HG03378 (cell line): ENCODE results near the gene CLCNKB.
"Not testable (repeated sequence)": the region's sequence is repeated elsewhere in the genome, so short reads cannot be mapped to it uniquely, and the experiment has no call there.

Experiments
- ATAC-seq: cut with Tn5 transposase; IDR thresholded peaks from one replicate; pipeline ENCODE4 v1.9.1; 2021; ENCODE audit warnings: mild to moderate bottlenecking, moderate library complexity; ENCODE audit not compliant: unreplicated experiment

The CLCNKB gene

DNA sequence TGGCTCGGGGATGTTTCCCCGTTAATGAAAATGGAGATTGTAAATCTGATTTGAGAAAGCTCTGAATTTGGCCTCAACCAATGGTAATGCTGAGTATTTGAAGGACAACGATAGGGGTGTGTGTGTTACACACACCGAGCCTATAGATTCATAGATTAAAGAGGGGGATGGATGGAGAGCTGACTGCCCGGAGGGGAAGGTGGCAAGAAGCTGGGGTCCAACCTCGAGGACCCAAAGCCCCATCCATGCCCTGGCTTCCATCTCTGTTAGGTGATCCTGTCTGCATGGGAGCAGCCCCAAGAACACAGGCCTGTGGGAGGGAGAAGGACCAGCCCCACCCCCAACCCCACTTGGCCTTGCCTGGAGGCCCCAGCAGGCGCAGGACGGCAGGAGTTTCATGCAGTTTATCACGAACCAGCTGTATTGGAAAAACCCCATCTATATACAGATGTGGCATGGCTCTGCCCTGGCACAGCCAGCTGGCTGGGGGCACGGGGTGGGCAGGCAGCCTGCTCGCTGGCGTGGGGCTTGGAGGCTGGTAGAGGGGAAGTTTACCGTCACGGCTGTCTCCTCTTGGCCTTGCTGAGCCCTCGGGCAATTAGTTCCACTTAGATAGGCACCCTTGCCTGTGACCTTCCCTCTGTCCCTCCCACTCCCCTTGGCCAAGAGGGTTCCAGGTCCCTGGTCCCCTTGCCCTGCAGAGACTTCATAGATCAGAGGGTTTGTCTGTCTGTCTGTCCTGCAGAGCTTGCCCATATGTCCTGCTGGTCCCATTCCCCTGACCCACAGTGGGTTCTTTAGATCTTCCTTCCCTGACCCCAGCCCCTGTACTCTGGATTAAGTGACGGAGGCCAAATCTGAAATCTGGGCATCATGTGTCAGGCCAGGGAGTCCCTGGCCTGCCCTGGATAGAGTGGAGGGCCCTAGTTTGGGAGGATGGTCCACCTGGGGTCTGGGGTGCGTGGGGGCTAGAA, 28.8 kb upstream of the CLCNKB start:
- no peak for ATAC-seq

GRCh38 chr1:16015491-16015890, 28.1 kb upstream of the CLCNKB start:
- no peak for ATAC-seq

- ATAC-seq, result no peak
Observed at GRCh38 chr1:16015960-16016901, 27.4 kb upstream of the CLCNKB start.

DNA sequence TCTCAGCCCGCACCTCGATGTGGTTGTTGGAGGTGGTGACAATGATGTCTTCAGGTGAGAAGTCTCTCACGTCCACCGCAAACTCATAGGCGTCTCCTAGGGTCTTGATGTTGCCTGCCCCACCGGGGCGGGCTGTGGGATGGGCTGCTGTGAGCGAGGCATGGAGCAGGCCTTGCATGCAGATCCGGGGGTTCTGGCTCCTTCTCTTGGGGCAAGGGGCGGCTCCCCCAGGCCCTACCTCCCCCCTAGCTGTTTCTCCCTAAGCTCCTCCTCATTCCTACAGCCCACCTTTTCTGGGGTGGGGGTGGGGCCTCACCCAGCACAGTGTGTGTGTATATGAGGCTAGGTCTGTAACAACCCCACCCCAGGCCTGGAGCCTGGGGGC, 26.5 kb upstream of the CLCNKB start:
- no peak for ATAC-seq

DNA sequence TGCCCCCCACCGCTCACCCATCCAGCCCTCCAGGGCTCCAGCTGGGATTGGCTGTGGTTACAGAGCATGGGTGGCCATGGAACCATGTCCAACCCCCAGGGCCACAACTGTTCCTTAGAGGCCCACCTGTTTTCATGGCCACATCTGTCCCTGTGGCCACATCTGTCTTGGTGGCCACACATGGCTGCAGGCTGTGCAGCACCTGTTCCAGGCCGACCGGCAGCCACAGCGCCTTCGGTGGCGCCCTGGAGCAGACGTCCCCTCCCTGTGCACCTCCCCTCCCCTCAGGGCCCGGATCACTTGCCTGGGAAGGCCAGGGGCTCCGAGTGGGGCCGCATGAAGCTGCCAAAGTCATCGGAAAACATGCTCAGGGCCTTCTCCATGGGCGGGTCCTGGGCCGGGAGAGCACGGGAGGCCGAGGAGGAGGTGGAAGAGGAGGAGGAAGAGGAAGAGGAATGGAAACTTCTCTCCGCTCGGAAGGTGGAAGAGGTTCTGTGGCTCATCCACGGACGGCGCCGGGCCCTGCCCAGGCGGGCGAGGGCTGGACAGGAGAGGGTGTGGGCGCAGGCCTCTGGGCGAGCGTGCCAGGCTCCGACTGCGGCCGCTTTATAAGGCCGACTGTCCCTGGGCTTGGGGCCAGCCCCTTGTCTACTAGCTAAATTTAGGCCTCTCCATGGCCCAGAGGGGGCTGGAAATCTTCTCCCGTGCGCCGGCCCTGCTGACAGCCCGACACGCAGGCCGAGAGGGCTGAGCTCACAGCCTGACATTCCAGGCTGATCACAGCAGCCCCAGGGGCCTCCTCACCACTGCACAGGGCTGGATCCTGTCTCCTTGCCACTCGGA, 25.9 kb upstream of the CLCNKB start, which contains the start of gene HSPB7:
HSPB7 (minus strand) TSS at position 583 of the 843 bp plus-strand sequence; CDS start at position 503, 80 bp downstream.
- no peak for ATAC-seq

DNA sequence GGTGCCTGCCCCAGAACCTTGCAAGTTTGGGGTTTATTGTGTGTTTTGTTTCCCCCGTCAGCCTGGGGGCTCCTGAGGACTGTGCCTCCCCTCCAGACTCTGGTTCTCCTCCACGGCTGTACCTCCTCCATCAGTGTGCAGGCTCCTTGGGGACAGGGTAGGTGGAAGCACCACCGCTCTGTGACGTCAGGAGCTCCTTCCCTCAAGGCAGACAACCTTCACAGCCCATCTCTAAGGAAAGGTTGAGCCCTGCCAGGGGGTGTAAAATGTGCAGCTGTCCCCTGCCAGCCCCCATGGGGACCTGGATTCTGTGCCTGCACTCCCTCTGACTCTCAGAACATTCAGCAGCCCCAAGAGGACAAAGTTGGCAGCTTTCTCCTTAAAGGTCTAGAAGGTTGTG, 25.3 kb upstream of the CLCNKB start:
- no peak for ATAC-seq

DNA sequence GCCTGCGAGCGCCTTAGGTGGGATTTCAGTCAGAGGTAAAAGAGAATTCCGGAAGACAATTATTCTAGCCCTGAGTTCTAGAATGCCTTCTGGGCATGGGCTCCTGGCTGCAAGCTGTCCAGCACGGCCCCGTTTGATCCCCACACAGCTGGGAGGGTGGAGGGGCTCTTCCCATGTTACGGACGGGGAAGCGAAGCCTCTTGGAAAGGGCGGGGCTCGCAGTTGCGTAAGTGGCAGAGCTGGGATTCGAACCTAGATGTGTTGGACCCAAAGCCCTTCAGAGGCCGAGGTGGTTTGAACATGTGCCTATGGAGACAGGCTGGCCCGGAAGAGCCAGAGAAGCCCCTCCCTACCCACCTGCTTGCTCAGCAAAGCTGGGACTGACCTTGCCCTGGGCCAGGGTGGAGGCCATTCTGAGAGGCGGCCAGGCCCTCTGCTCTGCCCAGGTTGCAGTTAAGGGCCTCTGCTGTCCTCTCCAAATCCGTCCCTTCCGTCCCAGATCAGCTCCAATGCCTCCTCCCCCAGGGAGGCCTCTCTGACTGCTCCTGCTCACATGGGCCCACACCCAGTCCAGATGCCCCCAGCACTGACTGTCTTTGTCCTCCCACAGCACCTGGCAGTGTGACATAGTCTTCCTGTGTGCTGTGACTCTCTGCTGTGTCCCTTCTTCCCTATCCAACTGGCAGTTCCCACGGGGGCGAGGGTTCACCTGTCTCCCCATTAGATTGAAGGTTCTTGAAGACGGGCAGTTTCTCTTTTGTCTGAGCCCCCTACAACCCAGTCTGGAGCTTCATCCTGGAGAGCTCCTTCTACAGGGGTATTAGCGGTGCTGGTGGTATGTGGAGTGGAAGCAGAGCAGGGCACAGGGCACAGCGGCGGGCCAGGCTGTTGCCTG, 24.6 kb upstream of the CLCNKB start:
- no peak for ATAC-seq

DNA sequence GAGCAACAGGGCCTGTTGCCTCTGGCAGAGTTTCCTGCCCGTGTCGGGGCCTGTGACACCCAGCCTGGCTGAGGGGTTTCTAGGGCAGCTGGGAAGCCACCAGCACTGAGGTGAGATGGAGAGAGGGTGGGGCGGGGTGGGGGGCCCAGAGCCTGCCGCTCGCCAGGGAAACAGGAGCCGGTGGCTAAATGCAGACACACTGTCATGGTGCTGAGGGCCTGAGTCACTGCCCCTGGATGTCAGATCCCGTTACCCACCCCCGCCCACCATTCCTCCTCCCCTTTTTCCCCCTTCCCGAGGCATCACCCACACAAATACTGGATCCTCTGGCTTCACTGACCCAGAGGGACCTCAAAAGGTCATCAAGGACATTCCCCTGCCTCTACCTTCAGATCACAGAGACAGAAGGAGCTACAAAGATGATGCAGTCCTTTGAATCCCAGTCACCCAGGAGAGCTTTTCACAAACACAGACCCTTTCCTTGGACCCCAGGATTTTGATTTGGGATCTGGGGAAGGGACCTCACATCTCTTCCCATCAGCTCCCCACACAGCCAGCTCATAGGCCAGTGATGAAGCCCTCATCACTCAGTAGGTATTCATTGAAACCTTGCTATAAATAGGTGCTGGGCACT, 23.8 kb upstream of the CLCNKB start:
- ATAC-seq, result no peak

DNA sequence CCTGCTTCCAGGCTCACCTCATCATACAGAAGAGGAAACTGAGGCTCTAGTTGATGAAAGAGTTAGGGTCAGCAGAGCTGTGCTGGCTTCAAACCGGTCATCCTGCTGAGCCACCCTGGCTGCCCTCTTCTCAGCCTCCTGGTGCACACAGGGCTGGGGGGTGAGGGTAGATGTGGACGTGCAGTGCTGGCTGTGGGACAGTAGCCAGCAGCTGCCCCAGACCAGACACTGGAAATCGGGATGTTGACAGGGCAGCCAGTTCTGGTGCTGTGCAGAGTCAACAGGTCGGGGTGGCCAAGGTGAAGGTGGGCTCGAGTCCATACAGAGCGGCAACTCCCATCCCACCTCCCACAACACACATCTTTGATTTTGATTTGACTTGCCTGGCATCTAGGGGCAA, 23.3 kb upstream of the CLCNKB start:
- ATAC-seq, result no peak

DNA sequence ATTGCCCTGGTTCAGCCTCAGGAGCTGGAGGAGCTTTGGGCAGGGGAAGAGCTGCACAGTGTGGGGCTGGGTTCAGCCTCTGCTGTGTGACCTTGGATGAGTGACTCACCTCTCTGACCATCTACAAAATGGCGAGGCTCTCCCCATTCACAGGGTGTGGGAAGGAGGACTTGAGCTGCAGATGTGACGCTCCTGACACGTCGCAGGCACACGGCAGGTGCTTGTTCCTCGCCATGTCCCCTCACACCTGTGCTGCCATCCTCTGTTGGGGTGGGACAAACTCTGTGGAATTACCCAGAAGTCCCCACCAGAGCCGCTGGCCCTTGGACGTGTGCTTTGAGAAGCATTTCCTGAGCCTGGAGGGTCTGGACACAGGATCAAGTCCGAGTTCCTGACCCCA, 22.7 kb upstream of the CLCNKB start:
- not testable (repeated sequence) for ATAC-seq

GRCh38 chr1:16021681-16022080, 21.9 kb upstream of the CLCNKB start, which contains the start of gene CLCNKA:
Gene CLCNKA, plus strand, starts transcription at chr1:16022036. Its CDS starts 584 bp downstream, at chr1:16022620.
- no peak for ATAC-seq

DNA sequence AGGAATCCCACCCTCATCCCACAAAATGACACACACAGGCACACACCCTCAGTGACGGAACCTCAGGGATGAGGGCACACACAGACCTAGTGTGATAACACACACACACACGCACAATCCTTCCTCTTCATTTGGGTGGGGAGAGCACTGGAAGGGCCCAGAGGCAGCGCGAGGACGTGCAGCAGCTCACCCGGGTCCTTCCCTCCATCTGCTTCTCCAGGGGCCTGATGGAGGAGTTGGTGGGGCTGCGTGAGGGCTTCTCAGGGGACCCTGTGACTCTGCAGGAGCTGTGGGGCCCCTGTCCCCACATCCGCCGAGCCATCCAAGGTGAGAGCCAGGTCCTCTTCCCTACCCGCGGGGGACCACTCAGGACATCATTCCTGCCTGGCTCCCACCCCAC, 21.2 kb upstream of the CLCNKB start:
- ATAC-seq, result no peak

DNA sequence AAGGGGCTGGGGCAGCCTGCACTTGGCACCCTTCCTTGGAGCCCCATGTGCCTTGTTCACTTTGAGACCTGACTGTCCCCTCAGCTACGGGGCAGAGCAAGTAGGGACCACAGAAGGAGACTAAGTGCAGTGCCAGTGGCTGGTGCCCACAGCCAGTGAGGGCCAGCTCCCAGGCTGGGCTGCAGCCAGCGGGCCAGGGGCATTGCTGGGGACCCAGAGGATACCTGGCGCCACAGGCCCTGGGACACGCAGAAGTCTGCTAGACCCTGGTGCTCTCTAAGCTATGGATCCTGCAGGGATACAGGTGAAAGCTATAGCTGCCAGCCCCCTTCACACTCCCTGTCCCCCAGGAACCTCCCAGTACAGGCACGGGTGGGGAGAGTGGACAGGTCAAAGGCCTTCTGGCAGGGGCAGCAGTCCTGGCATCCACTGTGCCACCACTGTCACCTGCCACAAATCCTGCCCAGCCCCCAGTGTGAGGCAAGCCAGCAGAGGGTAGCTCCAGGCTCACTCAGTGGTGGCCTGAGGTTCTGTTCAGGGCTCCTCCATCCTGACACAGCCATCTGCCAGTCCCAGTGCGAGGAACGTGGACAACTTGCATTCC, 20.4 kb upstream of the CLCNKB start:
- ATAC-seq, result no peak

DNA sequence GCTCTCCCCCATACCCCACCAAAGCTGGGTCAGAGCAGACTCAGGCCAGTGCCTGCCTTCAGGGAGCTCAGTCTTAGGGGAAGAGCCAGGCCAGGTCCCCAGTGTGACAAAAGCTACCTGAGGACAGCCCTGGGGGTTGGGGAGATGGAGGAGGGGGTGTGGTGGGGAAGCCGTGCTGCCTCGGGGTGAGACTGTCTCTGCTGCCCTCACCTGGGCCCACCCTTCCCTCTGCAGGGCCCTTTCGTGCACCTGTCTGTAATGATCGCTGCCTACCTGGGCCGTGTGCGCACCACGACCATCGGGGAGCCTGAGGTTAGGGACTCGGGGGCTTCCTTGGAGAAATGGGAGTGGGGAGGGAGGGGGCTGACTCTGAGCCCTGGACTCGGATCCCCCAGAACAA, 17.3 kb upstream of the CLCNKB start:
- ATAC-seq, result not testable (repeated sequence)

DNA sequence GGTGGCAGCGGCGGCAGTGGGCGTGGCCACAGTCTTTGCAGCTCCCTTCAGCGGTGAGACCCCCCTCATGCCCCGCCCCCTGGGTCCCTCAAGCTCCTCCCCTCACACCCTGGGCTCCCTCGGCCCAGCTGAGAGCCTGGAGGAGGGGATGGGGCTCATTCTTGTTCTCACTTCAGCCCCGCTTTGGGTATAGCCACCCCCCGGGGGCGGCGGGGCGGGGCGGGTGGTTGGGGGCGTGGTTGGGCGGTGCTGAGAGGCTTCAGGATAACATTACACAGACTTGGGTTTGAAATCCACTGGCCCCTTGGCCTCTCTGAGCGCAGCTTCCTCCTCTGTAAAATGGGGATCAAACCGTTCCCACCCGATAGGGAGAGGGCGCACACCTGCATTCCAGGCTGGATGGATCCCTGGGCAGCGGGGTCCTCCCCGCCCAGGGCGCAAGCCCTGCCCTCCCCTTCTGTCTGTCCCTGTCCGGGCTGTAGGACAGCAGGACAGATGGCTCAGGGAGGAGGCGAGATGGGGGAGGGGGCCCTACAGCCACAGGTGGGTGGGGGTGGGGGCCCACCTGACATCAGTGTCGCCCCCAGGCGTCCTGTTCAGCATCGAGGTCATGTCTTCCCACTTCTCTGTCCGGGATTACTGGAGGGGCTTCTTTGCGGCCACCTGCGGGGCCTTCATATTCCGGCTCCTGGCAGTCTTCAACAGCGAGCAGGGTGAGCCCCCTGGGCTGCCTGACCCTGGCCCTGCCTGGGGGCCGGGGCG, 16.7 kb upstream of the CLCNKB start:
- no peak for ATAC-seq

DNA sequence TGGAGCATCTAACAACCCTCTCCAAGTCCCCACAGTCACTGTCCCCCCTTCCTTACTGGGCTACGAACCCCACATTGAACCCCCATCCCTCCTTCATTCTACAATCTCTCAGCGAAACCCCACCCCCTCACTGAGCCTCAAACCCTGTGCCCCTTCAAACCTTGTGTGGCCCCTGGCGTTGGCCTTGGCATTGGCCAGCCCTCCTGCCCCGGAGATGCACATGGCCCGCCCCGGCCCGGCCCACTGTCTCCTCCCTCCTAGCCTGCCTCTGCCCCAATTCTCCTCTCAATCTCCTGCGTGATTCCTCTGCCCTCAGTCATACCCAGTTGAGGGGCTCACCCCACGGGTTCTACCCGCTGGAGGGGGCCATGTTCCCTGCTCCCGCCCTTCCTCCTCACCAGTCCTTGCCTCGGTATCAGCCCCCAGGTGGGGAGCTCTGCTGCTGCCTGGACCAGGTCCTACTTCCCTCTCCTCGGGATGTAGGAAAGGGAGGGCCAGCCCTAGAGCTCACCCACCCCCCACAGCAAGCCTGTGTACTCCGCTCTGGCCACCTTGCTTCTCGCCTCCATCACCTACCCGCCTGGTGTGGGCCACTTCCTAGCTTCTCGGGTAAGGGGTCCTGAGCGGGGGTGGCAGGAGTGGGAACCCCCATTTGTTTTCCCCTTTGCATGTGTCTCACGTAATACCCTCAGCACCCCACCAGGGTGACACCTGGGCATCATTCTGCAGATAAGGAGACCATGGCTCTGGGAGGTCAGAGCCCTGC, 15.2 kb upstream of the CLCNKB start:
- no peak for ATAC-seq

- not testable (repeated sequence) for ATAC-seq
Observed at GRCh38 chr1:16029003-16029268, 14.6 kb upstream of the CLCNKB start.
